CD14-positive monocyte (primary cell): ENCODE data around the gene ARL13B. TPM values are rescaled to one million over a fixed set of nuclear protein-coding genes. Genes with fewer than 3 reads are reported as not detected.

Experiments used
- DNase-seq, 3 donors: peaks; one replicate each; pipeline ENCODE4 v3.0.0-alpha.2; 2011 to 2022
- H2AFZ ChIP-seq: 2 replicates; pipeline ENCODE4 v1.6.0; 2012; ENCODE audit warnings: mild to moderate bottlenecking, low read depth, low read length, inconsistent platforms; ENCODE audit not compliant: insufficient read depth, poor library complexity, severe bottlenecking
- H3K27ac ChIP-seq, 2 donors: 1 replicate in 1 of 2; 2 replicates in 1 of 2; pipeline ENCODE4 v1.5.1; 2012 to 2013; ENCODE audit warnings: low read length in 2 of 2, control low read depth in 1 of 2, inconsistent platforms in 1 of 2, low read depth in 1 of 2, mild to moderate bottlenecking in 1 of 2
- H3K27me3 ChIP-seq, 2 donors: one replicate each; pipeline versions ENCODE4 v1.6.0 to v1.6.1; 2011 to 2013; ENCODE audit warnings: low read length in 2 of 2; ENCODE audit not compliant: control insufficient read depth in 2 of 2, insufficient read depth in 2 of 2
- H3K36me3 ChIP-seq, 2 donors: replicated peaks in 1 of 2; 1 replicate in 1 of 2; 2 replicates in 1 of 2; pipeline versions ENCODE4 v1.5.1 to v1.6.1; 2012 to 2013; ENCODE audit warnings: low read length in 2 of 2, control low read depth in 1 of 2, inconsistent platforms in 1 of 2, mild to moderate bottlenecking in 1 of 2; ENCODE audit not compliant: insufficient read depth in 2 of 2, control insufficient read depth in 1 of 2
- H3K4me1 ChIP-seq, 2 donors: 1 replicate in 1 of 2; 2 replicates in 1 of 2; pipeline versions ENCODE4 v1.5.1 to v1.6.1; 2012 to 2013; ENCODE audit warnings: low read length in 2 of 2, control low read depth in 1 of 2, inconsistent platforms in 1 of 2, mild to moderate bottlenecking in 1 of 2, moderate library complexity in 1 of 2; ENCODE audit not compliant: insufficient read depth in 2 of 2, control insufficient read depth in 1 of 2
- H3K4me2 ChIP-seq: replicated peaks from 2 replicates; pipeline ENCODE3; 2012; ENCODE audit warnings: low read length, moderate library complexity, mild to moderate bottlenecking; ENCODE audit not compliant: poor library complexity, severe bottlenecking; ENCODE audit errors: extremely low read depth
- H3K4me3 ChIP-seq, 3 experiments: fragments of 200-600 bp in 1 of 3; sonication (generic) in 1 of 3; replicated peaks in 1 of 3; 1 replicate in 2 of 3; 2 replicates in 1 of 3; pipeline ENCODE4 v1.5.1; 2011 to 2013; ENCODE audit warnings: low read length in 3 of 3, mild to moderate bottlenecking in 3 of 3, control low read depth in 2 of 3, low read depth in 2 of 3, inconsistent platforms in 1 of 3, moderate library complexity in 1 of 3
- H3K79me2 ChIP-seq: 2 replicates; pipeline ENCODE4 v1.6.0; 2012; ENCODE audit warnings: mild to moderate bottlenecking, control low read depth, inconsistent platforms, low read length, moderate library complexity; ENCODE audit not compliant: insufficient read depth
- H3K9ac ChIP-seq: 2 replicates; pipeline ENCODE4 v1.6.0; 2017; ENCODE audit warnings: low read length, mild to moderate bottlenecking; ENCODE audit not compliant: insufficient read depth, poor library complexity, severe bottlenecking
- H3K9me3 ChIP-seq, 2 donors: replicated peaks in 1 of 2; 1 replicate in 1 of 2; 2 replicates in 1 of 2; pipeline versions ENCODE4 v1.5.1 to v1.6.1; 2012 to 2013; ENCODE audit warnings: low read length in 2 of 2, control low read depth in 1 of 2; ENCODE audit not compliant: control insufficient read depth in 1 of 2, insufficient read depth in 1 of 2
- H4K20me1 ChIP-seq: 2 replicates; pipeline ENCODE4 v1.6.0; 2012; ENCODE audit warnings: mild to moderate bottlenecking, low read length, control low read depth, moderate library complexity; ENCODE audit not compliant: insufficient read depth
- H3K27ac Mint-ChIP-seq, 7 donors: one replicate each; pipeline ENCODE4 v1.8.0; 2020; ENCODE audit warnings: mild to moderate bottlenecking in 7 of 7, mixed read lengths in 7 of 7, moderate library complexity in 6 of 7, inconsistent platforms in 2 of 7
- H3K27me3 Mint-ChIP-seq, 3 donors: one replicate each; pipeline ENCODE4 v1.8.0; 2021 to 2022; ENCODE audit warnings: low read depth in 3 of 3, mild to moderate bottlenecking in 3 of 3, mixed read lengths in 3 of 3, moderate library complexity in 3 of 3, inconsistent platforms in 1 of 3
- H3K36me3 Mint-ChIP-seq, 2 donors: one replicate each; pipeline ENCODE4 v1.8.0; 2020; ENCODE audit warnings: mixed read lengths in 2 of 2, inconsistent platforms in 1 of 2, mild to moderate bottlenecking in 1 of 2
- H3K4me1 Mint-ChIP-seq: one replicate; pipeline ENCODE4 v1.8.0; 2020; ENCODE audit warnings: mild to moderate bottlenecking, mixed read lengths
- H3K4me3 Mint-ChIP-seq, 2 donors: one replicate each; pipeline ENCODE4 v1.8.0; 2020; ENCODE audit warnings: mild to moderate bottlenecking in 2 of 2, mixed read lengths in 2 of 2, moderate library complexity in 1 of 2
- H3K9me3 Mint-ChIP-seq, 7 donors: one replicate each; pipeline ENCODE4 v1.8.0; 2020 to 2022; ENCODE audit warnings: mixed read lengths in 7 of 7, mild to moderate bottlenecking in 6 of 7, moderate library complexity in 6 of 7, inconsistent platforms in 2 of 7
- CTCF ChIP-seq: fragments of 200-600 bp; IDR thresholded peaks from one replicate; pipeline ENCODE4 v1.8.0; 2022; ENCODE audit warnings: antibody characterized with exemption, mild to moderate bottlenecking
- WGBS: methylation state at CpG from one replicate; pipeline ENCODE4 v1.1.5; 2013; ENCODE audit warnings: missing lambda C conversion rate; ENCODE audit not compliant: insufficient coverage; 5-methylcytosine and 5-hydroxymethylcytosine counted together
- intact Hi-C, 2 donors: fragments of 100-400 bp; cut with micrococcal nuclease; formaldehyde crosslinking; loops; one replicate each; pipeline versions ENCODE4 v1.15.0 to v1.15.1; 2023
- polyA plus RNA-seq, 3 donors: library from polyadenylated mRNA; depleted of rRNA in 1 of 3; unstranded in 2 of 3; stranded (reverse) in 1 of 3; fragments of 300-500 nt in 2 of 3; fragments of >200 nt in 1 of 3; fragmentation: Illumina TruSeq in 2 of 3; gene quantifications; 1 replicate in 2 of 3; 2 replicates in 1 of 3; pipeline ENCODE4 v1.2.3, GENCODE V29; 2012 to 2021

The ARL13B gene
- polyA plus RNA-seq, 3 donors, result 0.97 to 3.8 (median 3.0) TPM

GRCh38 chr3:94081884-94082283 lies 101.9 kb downstream of the ARL13B start:
- peaks cover 36 to 55% of the 10 kb centered on the region in 2 donors for H3K36me3 Mint-ChIP-seq
- H3K9me3 Mint-ChIP-seq, result peaks cover 0 to 2% (median 0%) of the 10 kb centered on the region in 7 donors
- intact Hi-C loops, result no loop called here
- Histone ChIP-seq H3K9me3 (no peaks in the 10 kb centered on the region), H3K27ac (no peak overlapping the region), H3K4me2 (no peak overlapping the region), H4K20me1 (peaks cover 33% of the 10 kb centered on the region), H3K4me1 (no peaks in the 10 kb centered on the region), H3K9ac (no peak overlapping the region), H3K4me3 (no peak overlapping the region), H3K79me2 (peaks cover 8% of the 10 kb centered on the region), H2AFZ (no peak overlapping the region), H3K36me3 (peaks cover 11 to 63% of the 10 kb centered on the region in 2 donors), H3K27me3 (no peaks in the 10 kb centered on the region)
- H3K27ac Mint-ChIP-seq, result peak overlapping the region in 1 of 7 donors; percentile 56
- TF ChIP-seq CTCF, result no peak
- peaks cover 0 to 2% (median 0%) of the 10 kb centered on the region in 3 donors for H3K27me3 Mint-ChIP-seq
- peaks cover 7% of the 10 kb centered on the region for H3K4me1 Mint-ChIP-seq
- H3K4me3 Mint-ChIP-seq, result no peak overlapping the region
- WGBS, result 100% methylated on average over 2 of the region's 5 CpGs
- no peak for DNase-seq

DNA sequence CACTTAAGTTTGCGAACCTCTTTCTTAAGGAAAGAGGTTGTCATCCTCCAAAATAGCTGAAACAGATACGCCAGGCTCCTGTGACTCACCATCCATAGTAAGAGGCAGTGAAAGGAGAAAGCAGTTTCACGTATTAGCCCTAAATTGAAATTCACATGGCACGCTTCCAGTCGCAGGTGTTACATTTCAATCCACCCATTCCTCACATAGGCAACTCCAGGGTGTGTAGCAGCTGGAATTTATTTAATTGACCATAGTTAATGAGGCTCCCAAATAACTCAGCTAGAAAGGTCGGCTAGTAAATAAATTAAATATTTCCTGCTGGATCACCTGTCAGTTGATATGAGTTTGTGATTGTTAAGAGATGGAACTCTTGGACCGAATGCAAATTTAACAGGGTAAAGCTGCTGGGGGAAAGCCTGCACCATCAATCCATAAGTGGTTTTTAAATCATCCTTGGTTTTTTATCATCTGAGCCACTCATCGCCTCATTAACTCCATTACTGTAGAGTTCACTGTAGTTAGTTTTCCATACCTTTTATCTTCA lies 102.5 kb downstream of the ARL13B start:
- Mint-ChIP-seq H3K4me1 (peaks cover 7% of the 10 kb centered on the region), H3K27me3 (peaks cover 0 to 2% (median 0%) of the 10 kb centered on the region in 3 donors), H3K9me3 (no peaks in the 10 kb centered on the region), H3K27ac (peak overlapping the region in 1 of 7 donors; percentile 56), H3K36me3 (peaks cover 34 to 52% of the 10 kb centered on the region in 2 donors), H3K4me3 (no peak overlapping the region)
- no peak for TF ChIP-seq CTCF
- Histone ChIP-seq H3K9me3 (no peaks in the 10 kb centered on the region), H2AFZ (no peak overlapping the region), H3K9ac (no peak overlapping the region), H3K4me1 (no peaks in the 10 kb centered on the region), H3K4me2 (no peak overlapping the region), H3K27ac (no peak overlapping the region), H3K36me3 (peaks cover 11 to 66% of the 10 kb centered on the region in 2 donors), H3K4me3 (no peak overlapping the region), H3K27me3 (no peaks in the 10 kb centered on the region), H3K79me2 (peaks cover 4% of the 10 kb centered on the region), H4K20me1 (peaks cover 27% of the 10 kb centered on the region)
- DNase-seq, result no peak
- intact Hi-C loops, result no loop called here
- WGBS, result no CpG with 5 or more reads among the region's 8 CpGs
